GM21619 (cell line): ENCODE results near the gene RPP14.

Source experiments
- ATAC-seq: cut with Tn5 transposase; IDR thresholded peaks from one replicate; pipeline ENCODE4 v1.9.1; 2021; ENCODE audit not compliant: unreplicated experiment

RPP14 gene

GRCh38 chr3:58291671-58292338 is 14.2 kb upstream of the RPP14 start:
- no peak for ATAC-seq

- no peak for ATAC-seq
These were observed 13.2 kb upstream of the RPP14 start for GRCh38 chr3:58292866-58293265.

GRCh38 chr3:58293516-58293915 is 12.5 kb upstream of the RPP14 start:
- ATAC-seq: no peak

GRCh38 chr3:58296269-58296668 is 9.8 kb upstream of the RPP14 start:
- no peak for ATAC-seq

GRCh38 chr3:58296843-58297242 is 9.2 kb upstream of the RPP14 start:
- ATAC-seq: no peak

GRCh38 chr3:58298190-58298589 is 7.9 kb upstream of the RPP14 start:
- ATAC-seq: no peak

- ATAC-seq: no peak
These were observed 7.0 kb upstream of the RPP14 start for GRCh38 chr3:58299075-58299474.

GRCh38 chr3:58299839-58300516 is 6.1 kb upstream of the RPP14 start:
- no peak for ATAC-seq

GRCh38 chr3:58307639-58308215 is 1.7 kb downstream of the RPP14 start:
- no peak for ATAC-seq

GRCh38 chr3:58308728-58309127 is 2.7 kb downstream of the RPP14 start:
- no peak for ATAC-seq

GRCh38 chr3:58317811-58318210 is 11.8 kb downstream of the RPP14 start:
- no peak for ATAC-seq

GRCh38 chr3:58321791-58322190 is 15.7 kb downstream of the RPP14 start:
- ATAC-seq: no peak

GRCh38 chr3:58322793-58323192 is 16.7 kb downstream of the RPP14 start:
- ATAC-seq: no peak

- ATAC-seq: no peak
These were observed 17.7 kb downstream of the RPP14 start for GRCh38 chr3:58323529-58324390.

GRCh38 chr3:58324391-58325390 is 18.6 kb downstream of the RPP14 start:
- no peak for ATAC-seq

- no peak for ATAC-seq
These were observed 19.5 kb downstream of the RPP14 start for GRCh38 chr3:58325525-58325992.

- ATAC-seq: no peak
These were observed 20.3 kb downstream of the RPP14 start for GRCh38 chr3:58326267-58326900.

GRCh38 chr3:58329150-58329921 is 23.3 kb downstream of the RPP14 start:
- ATAC-seq: no peak

- ATAC-seq: no peak
These were observed 23.9 kb downstream of the RPP14 start for GRCh38 chr3:58329922-58330413.
